IMR-90 (cell line): ENCODE results near the gene STMN1. TPM values are rescaled to one million over a fixed set of nuclear protein-coding genes. Genes with fewer than 3 reads are reported as not detected.

Experiments
- ATAC-seq: fragments of 200-7000 bp; cut with Tn5 transposase; 2 replicates; pipeline ENCODE4 v1.9.1; 2020; ENCODE audit warnings: low read depth, mild to moderate bottlenecking, moderate library complexity
- BruUV-seq: library from RNA; stranded (reverse); fragments of 400-500 nt; replicated peaks from 2 replicates; lab custom pipeline; 2021; lab: Mats Ljungman, UMichigan
- CTCF ChIA-PET: fragments of 300-600 bp; formaldehyde crosslinking; extraction: SDS; loops from one replicate; lab custom pipeline; 2021; ENCODE audit warnings: antibody characterized with exemption; lab: Yijun Ruan, JAX
- POLR2A ChIA-PET: fragments of 300-600 bp; sonication (Branson Sonifier 250); formaldehyde crosslinking; loops from one replicate; lab custom pipeline; 2022; ENCODE audit warnings: antibody characterized with exemption; ENCODE audit not compliant: unreplicated experiment; lab: Charles Lee
- DNase-seq: peaks from one replicate; pipeline ENCODE4 v3.0.0; 2013
- H2AFZ ChIP-seq: replicated peaks from 2 replicates; pipeline ENCODE3; 2013; ENCODE audit warnings: low read length, mild to moderate bottlenecking; ENCODE audit not compliant: poor library complexity
- H2AK5ac ChIP-seq: 2 replicates; pipeline ENCODE4 v1.6.1; 2013; ENCODE audit warnings: low read depth, low read length, inconsistent platforms
- H2AK9ac ChIP-seq: replicated peaks from 2 replicates; pipeline ENCODE3; 2013; ENCODE audit warnings: mild to moderate bottlenecking, low read depth, low read length, moderate library complexity; ENCODE audit not compliant: poor library complexity
- H2BK120ac ChIP-seq: 2 replicates; pipeline ENCODE4 v1.6.1; 2013; ENCODE audit warnings: low read depth, low read length, inconsistent platforms
- H2BK15ac ChIP-seq: 3 replicates; pipeline ENCODE4 v1.6.1; 2013; ENCODE audit warnings: low read depth, low read length, inconsistent platforms
- H2BK20ac ChIP-seq: 2 replicates; pipeline ENCODE4 v1.6.1; 2013; ENCODE audit warnings: low read depth, mild to moderate bottlenecking, inconsistent platforms, low read length, moderate library complexity
- H2BK5ac ChIP-seq: 2 replicates; pipeline ENCODE4 v1.6.1; 2013; ENCODE audit warnings: mild to moderate bottlenecking, low read depth, low read length, inconsistent platforms; ENCODE audit not compliant: poor library complexity, severe bottlenecking
- H3K14ac ChIP-seq: replicated peaks from 2 replicates; pipeline ENCODE4 v1.6.1; 2013; ENCODE audit warnings: low read depth, low read length, inconsistent platforms
- H3K18ac ChIP-seq: 2 replicates; pipeline ENCODE4 v1.6.1; 2013; ENCODE audit warnings: low read depth, low read length, control low read depth
- H3K23ac ChIP-seq: 2 replicates; pipeline ENCODE4 v1.6.1; 2013; ENCODE audit warnings: low read depth, low read length, inconsistent platforms
- H3K27ac ChIP-seq: 2 replicates; pipeline ENCODE4 v1.5.1; 2013; ENCODE audit warnings: mild to moderate bottlenecking, control low read depth, low read length; ENCODE audit not compliant: insufficient read depth
- H3K27me3 ChIP-seq: 2 replicates; pipeline ENCODE4 v1.6.1; 2013; ENCODE audit warnings: low read length; ENCODE audit not compliant: control insufficient read depth, insufficient read depth
- H3K36me3 ChIP-seq: 2 replicates; pipeline ENCODE4 v1.6.1; 2013; ENCODE audit warnings: low read length, mixed read lengths; ENCODE audit not compliant: control insufficient read depth, insufficient read depth
- H3K4ac ChIP-seq: 2 replicates; pipeline ENCODE4 v1.6.1; 2013; ENCODE audit warnings: low read depth, low read length, inconsistent platforms
- H3K4me1 ChIP-seq: 2 replicates; pipeline ENCODE4 v1.6.1; 2013; ENCODE audit warnings: low read length, mixed read lengths; ENCODE audit not compliant: control insufficient read depth, insufficient read depth
- H3K4me2 ChIP-seq: 2 replicates; pipeline ENCODE4 v1.6.1; 2013; ENCODE audit warnings: low read depth, mild to moderate bottlenecking, control low read depth, low read length, moderate library complexity
- H3K4me3 ChIP-seq: 2 replicates; pipeline ENCODE4 v1.5.1; 2013; ENCODE audit warnings: low read depth, mild to moderate bottlenecking, control low read depth, low read length, moderate library complexity; ENCODE audit not compliant: insufficient read depth
- H3K56ac ChIP-seq: 2 replicates; pipeline ENCODE4 v1.6.1; 2013; ENCODE audit warnings: low read length, inconsistent platforms; ENCODE audit not compliant: insufficient read depth; ENCODE audit errors: extremely low read depth
- H3K79me1 ChIP-seq, 2 experiments: 2 replicates each; pipeline ENCODE4 v1.6.1; 2013; ENCODE audit warnings: low read length in 2 of 2, inconsistent platforms in 1 of 2, low read depth in 1 of 2
- H3K9ac ChIP-seq: 2 replicates; pipeline ENCODE4 v1.6.1; 2013; ENCODE audit warnings: low read depth, low read length, control low read depth
- H3K9me1 ChIP-seq: 2 replicates; pipeline ENCODE4 v1.6.1; 2013; ENCODE audit warnings: low read length, inconsistent platforms; ENCODE audit not compliant: insufficient read depth
- H3K9me3 ChIP-seq: 2 replicates; pipeline ENCODE4 v1.6.1; 2013; ENCODE audit warnings: low read length; ENCODE audit not compliant: control insufficient read depth, insufficient read depth
- H4K20me1 ChIP-seq: 2 replicates; pipeline ENCODE4 v1.6.1; 2013; ENCODE audit warnings: low read length, inconsistent platforms; ENCODE audit not compliant: insufficient read depth
- H4K5ac ChIP-seq: 2 replicates; pipeline ENCODE4 v1.6.1; 2013; ENCODE audit warnings: mild to moderate bottlenecking, low read depth, low read length, control low read depth
- H4K8ac ChIP-seq, 2 experiments: 2 replicates each; pipeline ENCODE4 v1.6.1; 2013; ENCODE audit warnings: low read depth in 2 of 2, low read length in 2 of 2, control low read depth in 1 of 2, inconsistent platforms in 1 of 2
- H4K91ac ChIP-seq: 2 replicates; pipeline ENCODE4 v1.6.1; 2013; ENCODE audit warnings: low read depth, low read length, inconsistent platforms; ENCODE audit not compliant: insufficient read depth
- CHD1 ChIP-seq: IDR thresholded peaks from 2 replicates; pipeline ENCODE4 v1.6.1; 2012; ENCODE audit warnings: low read depth, low read length, improper control_type of control experiment
- ELK1 ChIP-seq: fragments of 150-350 bp; IDR thresholded peaks from 2 replicates; pipeline ENCODE4 v1.6.1; 2016; ENCODE audit warnings: low read depth, mild to moderate bottlenecking, low read length, moderate library complexity, borderline replicate concordance
- NFE2L2 ChIP-seq: fragments of 150-350 bp; IDR thresholded peaks from 2 replicates; pipeline ENCODE4 v1.6.1; 2016; ENCODE audit warnings: low read depth, mild to moderate bottlenecking, low read length
- USF2 ChIP-seq: fragments of 150-350 bp; IDR thresholded peaks from 2 replicates; pipeline ENCODE4 v1.6.1; 2017; ENCODE audit warnings: mild to moderate bottlenecking, antibody characterized with exemption, low read length, low read depth
- WGBS, 2 experiments: methylation state at CpG; one replicate each; pipeline versions ENCODE4 v1.1.5 to v1.1.7; 2013; ENCODE audit warnings: missing lambda C conversion rate in 2 of 2; ENCODE audit not compliant: insufficient read length in 1 of 2; ENCODE audit errors: extremely low coverage in 2 of 2; 5-methylcytosine and 5-hydroxymethylcytosine counted together
- dilution Hi-C: fragments of 300-500 bp; cut with HindIII; formaldehyde crosslinking; loops from one replicate; pipeline ENCODE4 v1.14.3; 2018; ENCODE audit warnings: low sequenced_read_pairs; ENCODE audit not compliant: unreplicated experiment
- in situ Hi-C: fragments of 300-500 bp; cut with MboI; formaldehyde crosslinking; loops from 3 replicates; pipeline ENCODE4 v1.14.3; 2019; ENCODE audit warnings: low sequenced_read_pairs, inconsistent platforms, mixed read lengths
- intact Hi-C: fragments of 100-400 bp; cut with micrococcal nuclease; formaldehyde crosslinking; loops from 2 replicates; pipeline ENCODE4 v1.10.0; 2022
- polyA plus RNA-seq, 3 experiments: library from polyadenylated mRNA; depleted of rRNA; stranded (reverse); fragments of >200 nt; gene quantifications; 2 replicates each; pipeline ENCODE4 v1.2.3, GENCODE V29; 2012; ENCODE audit warnings: low replicate concordance in 1 of 3
- total RNA-seq: library from RNA; depleted of rRNA; stranded (reverse); fragments of >200 nt; gene quantifications from 2 replicates; pipeline ENCODE4 v1.2.3, GENCODE V29; 2012

The STMN1 gene
- total and polyA plus RNA-seq, 2 of the 4 experiments (the other 2 are of a cell fraction): 93.0 to 273 TPM

- TF ChIP-seq ELK1 (no peak), CHD1 (no peak), NFE2L2 (no peak)
These were observed 3.8 kb downstream of the STMN1 start (continued) for GRCh38 chr1:25902462-25902861.

GRCh38 chr1:25900219-25900618 is 6.0 kb downstream of the STMN1 start:
- in situ Hi-C loops: no loop called here
- Histone ChIP-seq H3K9me1 (peaks cover 11% of the 10 kb centered on the region), H3K79me1 (peaks cover 30 to 62% of the 10 kb centered on the region in 2 experiments), H3K14ac (no peak overlapping the region), H2AK5ac (no peak overlapping the region), H3K9ac (no peak overlapping the region), H2BK20ac (no peak overlapping the region), H3K23ac (no peak overlapping the region), H2BK5ac (no peak overlapping the region), H3K27me3 (no peaks in the 10 kb centered on the region), H3K18ac (no peak overlapping the region), H3K36me3 (peaks cover 38% of the 10 kb centered on the region), H4K8ac (no peak overlapping the region), H4K20me1 (peaks cover 10% of the 10 kb centered on the region; the same call in 1 of the 2 replicates), H3K27ac (no peak overlapping the region), H4K91ac (no peak overlapping the region), H4K5ac (no peak overlapping the region), H2AK9ac (no peak overlapping the region), H3K4me3 (no peak overlapping the region), H3K9me3 (no peaks in the 10 kb centered on the region), H3K4me1 (peaks cover 17% of the 10 kb centered on the region), H2AFZ (no peak overlapping the region), H3K4ac (no peak overlapping the region), H2BK15ac (no peak overlapping the region), H3K4me2 (no peak overlapping the region), H3K56ac (no peak overlapping the region), H2BK120ac (no peak overlapping the region)
- dilution Hi-C loops: no loop called here
- no peak for TF ChIP-seq USF2
- intact Hi-C loops: no loop called here
- 86% methylated on average over 4 of the region's 5 CpGs; no CpG with 5 or more reads in 1 of the 2 experiments for WGBS, 2 experiments
- ChIA-PET CTCF (interaction anchor here (1.3 kb wide), 1 partner anchor 98 kb away, joined by 5 read pairs; the partner anchor contains the start of gene PAFAH2), POLR2A (no interaction called here)
- no peak for ATAC-seq
- BruUV-seq: no TSS peak
- DNase-seq: no peak
